Embryonic facial prominence (tissue), 1 donor: ENCODE measurements around the gene NHERF1.

ENCODE experiments used
- DNase-seq: peaks from one replicate; pipeline ENCODE4 v3.0.0-alpha.2; 2016; ENCODE audit errors: extremely low spot score

NHERF1 gene

GRCh38 chr17:74732042-74732867 is 16.2 kb upstream of the NHERF1 start:
- no peak for DNase-seq

- no peak for DNase-seq
Measured at GRCh38 chr17:74733365-74734122, 14.9 kb upstream of the NHERF1 start.

GRCh38 chr17:74734256-74734655 is 14.2 kb upstream of the NHERF1 start:
- no peak for DNase-seq

GRCh38 chr17:74736513-74737298 is 11.7 kb upstream of the NHERF1 start, which contains the start of gene RAB37:
RAB37 (plus strand) TSS chr17:74737256; CDS start chr17:74737273, 17 bp downstream.
- no peak for DNase-seq

GRCh38 chr17:74737299-74738050 is 11.0 kb upstream of the NHERF1 start:
- DNase-seq = no peak

- DNase-seq = no peak
Measured at GRCh38 chr17:74738051-74738996, 10.1 kb upstream of the NHERF1 start.

GRCh38 chr17:74739227-74739831 is 9.1 kb upstream of the NHERF1 start:
- no peak for DNase-seq

GRCh38 chr17:74740173-74740572 is 8.3 kb upstream of the NHERF1 start:
- DNase-seq = no peak

GRCh38 chr17:74740641-74741387 is 7.6 kb upstream of the NHERF1 start:
- no peak for DNase-seq

GRCh38 chr17:74742153-74742515 is 6.3 kb upstream of the NHERF1 start:
- DNase-seq = no peak

- no peak for DNase-seq
Measured at GRCh38 chr17:74742978-74743545, 5.4 kb upstream of the NHERF1 start.

GRCh38 chr17:74743755-74744154 is 4.7 kb upstream of the NHERF1 start:
- no peak for DNase-seq

- DNase-seq = no peak
Measured at GRCh38 chr17:74744349-74744713, 4.1 kb upstream of the NHERF1 start.

- DNase-seq = no peak
Measured at GRCh38 chr17:74744714-74745547, 3.5 kb upstream of the NHERF1 start.

- no peak for DNase-seq
Measured at GRCh38 chr17:74745548-74746177, 2.8 kb upstream of the NHERF1 start.

- no peak for DNase-seq
Measured at GRCh38 chr17:74746376-74746775, 2.1 kb upstream of the NHERF1 start.

- DNase-seq = no peak
Measured at GRCh38 chr17:74746922-74747321, 1.5 kb upstream of the NHERF1 start.

GRCh38 chr17:74748279-74748528 is 224 bp upstream of the NHERF1 start:
- no peak for DNase-seq
